Stomach (tissue), 9 donors: ENCODE data around the gene RTN4RL1. TPM values are rescaled to one million over a fixed set of nuclear protein-coding genes. Genes with fewer than 3 reads are reported as not detected.

Source experiments
- DNase-seq, 2 donors: peaks; one replicate each; pipeline versions ENCODE4 v3.0.0 to v3.0.0-alpha.2; 2013 to 2019
- H3K27ac ChIP-seq, 5 donors: fragments of 200-600 bp in 4 of 5; sonication (generic) in 4 of 5; one replicate each; pipeline ENCODE4 v1.5.1; 2013 to 2019; ENCODE audit warnings: mild to moderate bottlenecking in 1 of 5, moderate library complexity in 1 of 5
- H3K27me3 ChIP-seq, 3 donors: fragments of 200-600 bp; sonication (generic); one replicate each; pipeline ENCODE4 v1.5.1; 2017 to 2019; ENCODE audit warnings: mixed run types in 1 of 3
- H3K36me3 ChIP-seq, 4 donors: fragments of 200-600 bp; sonication (generic); 1 replicate in 3 of 4; 2 replicates in 1 of 4; pipeline ENCODE4 v1.5.1; 2016 to 2019
- H3K4me1 ChIP-seq, 4 donors: fragments of 200-600 bp; sonication (generic); one replicate each; pipeline ENCODE4 v1.5.1; 2016 to 2019
- H3K4me3 ChIP-seq, 4 donors: fragments of 200-600 bp; sonication (generic) in 3 of 4; one replicate each; pipeline ENCODE4 v1.5.1; 2016 to 2019; ENCODE audit warnings: mild to moderate bottlenecking in 1 of 4
- H3K9me3 ChIP-seq, 4 donors: fragments of 200-600 bp; sonication (generic); one replicate each; pipeline ENCODE4 v1.5.1; 2016 to 2019
- EP300 ChIP-seq: sonication (generic); formaldehyde crosslinking; IDR thresholded peaks from one replicate; pipeline ENCODE4 v1.6.1; 2017; ENCODE audit warnings: antibody characterized with exemption
- POLR2A ChIP-seq, 4 donors: fragments of 450-650 bp; IDR thresholded peaks; one replicate each; pipeline ENCODE4 v1.6.1; 2016; ENCODE audit warnings: antibody characterized with exemption in 4 of 4, control low read depth in 2 of 4, mild to moderate bottlenecking in 1 of 4, moderate library complexity in 1 of 4
- POLR2AphosphoS5 ChIP-seq, 3 donors: sonication (generic); formaldehyde crosslinking; IDR thresholded peaks; one replicate each; pipeline ENCODE4 v1.6.1; 2016; ENCODE audit warnings: antibody characterized with exemption in 3 of 3
- WGBS, 5 donors: extraction: QIAGEN DNeasy Blood & Tissue Kit in 3 of 5; methylation state at CpG; one replicate each; pipeline versions ENCODE4 v1.1.5 to v1.1.7; 2013 to 2018; 5-methylcytosine and 5-hydroxymethylcytosine counted together
- intact Hi-C: fragments of 100-400 bp; cut with DNase I; formaldehyde crosslinking; loops from one replicate; pipeline ENCODE4 v1.15.1; 2023; ENCODE audit warnings: low total_unique reads
- polyA plus RNA-seq, 3 donors: library from polyadenylated mRNA; stranded (reverse); fragments of 200-250 nt; gene quantifications; one replicate each; pipeline ENCODE4 v1.2.3, GENCODE V29; 2013
- total RNA-seq, 5 donors: library from RNA; depleted of rRNA; stranded (reverse); fragments of >200 nt; gene quantifications; one replicate each; pipeline versions ENCODE4 v1.1.0 to v1.2.3, GENCODE V29; 2014 to 2016
- TF ChIP-seq, protein P1 (sequence below), 7 experiments: fragments of 450-650 bp in 4 of 7; fragments of 200-600 bp in 3 of 7; sonication (generic) in 3 of 7; IDR thresholded peaks; one replicate each; pipeline ENCODE4 v1.5.1; 2016 to 2019; ENCODE audit warnings: antibody characterized with exemption in 7 of 7, control low read depth in 2 of 7, mild to moderate bottlenecking in 1 of 7
- donor health status: healthy with polysubstance abuse.
- donor health status: Bipolar disorder and iron deficiency.
- donor health status: healthy.

The RTN4RL1 gene
- total and polyA plus RNA-seq, 8 donors: 0.50 to 0.92 (median 0.72) TPM; not detected in 4

DNA sequence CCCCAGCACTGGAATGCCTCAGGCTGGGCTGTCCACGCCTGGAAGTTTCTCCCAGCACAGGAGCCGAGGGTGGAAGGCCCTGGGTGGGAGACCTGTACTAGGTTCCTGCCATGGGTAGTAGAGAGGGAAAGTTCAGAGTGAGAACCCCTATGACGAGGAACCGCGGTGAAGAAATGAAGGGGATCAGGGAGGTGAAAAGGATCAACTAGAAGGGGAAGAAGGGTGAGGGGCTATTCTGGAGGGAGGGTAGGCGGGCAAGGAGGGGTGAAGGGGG lies 35.2 kb upstream of the RTN4RL1 start:
- intact Hi-C loops: no loop called here
- Histone ChIP-seq H3K27me3 (peaks cover 0 to 54% (median 38%) of the 10 kb centered on the region in 3 donors), H3K4me3 (no peak overlapping the region), H3K9me3 (no peaks in the 10 kb centered on the region), H3K27ac (peak overlapping the region; percentile 40 to 94 (median 90)), H3K36me3 (peaks cover 10 to 56% (median 46%) of the 10 kb centered on the region in 4 donors), H3K4me1 (peaks cover 66 to 100% (median 81%) of the 10 kb centered on the region in 4 donors)
- DNase-seq: no peak
- TF ChIP-seq, protein P1, sequence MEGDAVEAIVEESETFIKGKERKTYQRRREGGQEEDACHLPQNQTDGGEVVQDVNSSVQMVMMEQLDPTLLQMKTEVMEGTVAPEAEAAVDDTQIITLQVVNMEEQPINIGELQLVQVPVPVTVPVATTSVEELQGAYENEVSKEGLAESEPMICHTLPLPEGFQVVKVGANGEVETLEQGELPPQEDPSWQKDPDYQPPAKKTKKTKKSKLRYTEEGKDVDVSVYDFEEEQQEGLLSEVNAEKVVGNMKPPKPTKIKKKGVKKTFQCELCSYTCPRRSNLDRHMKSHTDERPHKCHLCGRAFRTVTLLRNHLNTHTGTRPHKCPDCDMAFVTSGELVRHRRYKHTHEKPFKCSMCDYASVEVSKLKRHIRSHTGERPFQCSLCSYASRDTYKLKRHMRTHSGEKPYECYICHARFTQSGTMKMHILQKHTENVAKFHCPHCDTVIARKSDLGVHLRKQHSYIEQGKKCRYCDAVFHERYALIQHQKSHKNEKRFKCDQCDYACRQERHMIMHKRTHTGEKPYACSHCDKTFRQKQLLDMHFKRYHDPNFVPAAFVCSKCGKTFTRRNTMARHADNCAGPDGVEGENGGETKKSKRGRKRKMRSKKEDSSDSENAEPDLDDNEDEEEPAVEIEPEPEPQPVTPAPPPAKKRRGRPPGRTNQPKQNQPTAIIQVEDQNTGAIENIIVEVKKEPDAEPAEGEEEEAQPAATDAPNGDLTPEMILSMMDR (IDR thresholded peaks at IDR 0.05): no peak
- no peak for TF ChIP-seq POLR2A (IDR thresholded peaks at IDR 0.05)
- no peak for TF ChIP-seq POLR2AphosphoS5 (IDR thresholded peaks at IDR 0.05)
- no peak for TF ChIP-seq EP300
- 75 to 91% (median 83%) methylated on average over 6 of the region's 6 CpGs for WGBS, 5 donors

DNA sequence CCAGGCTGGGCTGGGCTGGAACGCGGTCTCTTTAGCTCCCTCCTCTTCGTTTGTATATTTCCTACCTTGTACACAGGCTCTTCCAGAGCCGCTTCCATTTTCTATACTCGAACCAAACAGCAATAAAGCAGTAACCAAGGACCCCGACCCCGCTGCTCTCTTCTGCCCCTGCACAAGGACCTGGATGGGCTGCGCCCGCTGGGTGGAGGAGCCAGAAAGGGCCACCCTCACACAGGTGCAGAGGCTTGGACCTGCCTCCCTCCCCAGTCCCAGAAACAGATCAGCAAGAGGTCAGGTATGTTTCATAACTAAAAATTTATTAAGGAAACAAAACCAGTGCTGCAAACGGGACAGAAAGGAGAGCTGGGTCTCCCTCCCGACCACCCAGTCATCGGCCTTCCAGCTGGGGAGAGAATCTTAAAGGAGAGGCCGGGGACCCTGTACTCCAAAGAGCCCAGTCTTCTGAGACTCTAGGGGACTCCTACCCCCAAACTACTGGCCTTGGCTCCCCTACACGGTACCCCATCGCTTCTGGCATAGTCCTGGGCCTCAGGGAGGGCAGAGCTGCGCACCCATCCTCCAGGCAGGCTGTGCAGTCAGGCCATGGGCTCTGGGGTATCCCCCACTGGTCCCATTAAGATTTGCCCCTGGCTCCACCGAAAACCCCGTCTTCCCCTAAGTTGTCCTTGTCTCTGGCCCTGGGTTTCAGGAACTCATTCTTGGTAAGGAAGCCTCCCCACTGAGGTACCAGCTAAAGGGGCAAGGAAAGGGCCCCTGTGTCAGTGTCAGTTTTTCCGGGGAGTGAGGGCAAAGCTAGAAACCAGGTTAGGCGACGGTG lies 34.6 kb upstream of the RTN4RL1 start:
- H3K4me1 ChIP-seq: peaks cover 64 to 100% (median 81%) of the 10 kb centered on the region in 4 donors
- DNase-seq: peak in 1 of 2 donors; percentile 18
- H3K9me3 ChIP-seq: no peaks in the 10 kb centered on the region
- peak overlapping the region; percentile 40 to 94 (median 90) for H3K27ac ChIP-seq
- peaks cover 0 to 60% (median 44%) of the 10 kb centered on the region in 3 donors for H3K27me3 ChIP-seq
- intact Hi-C loops: loop anchor here (5.0 kb wide), 1 partner anchor 183 kb away; no protein-coding TSS in a partner anchor
- TF ChIP-seq POLR2AphosphoS5 (IDR thresholded peaks at IDR 0.05): no peak
- no peak for TF ChIP-seq POLR2A (IDR thresholded peaks at IDR 0.05)
- no peak for TF ChIP-seq EP300
- TF ChIP-seq, protein P1 (IDR thresholded peaks at IDR 0.05): no peak
- WGBS, 5 donors: 64 to 78% (median 70%) methylated on average over 18 to 21 of the region's 21 CpGs
- H3K36me3 ChIP-seq: peaks cover 7 to 51% (median 41%) of the 10 kb centered on the region in 4 donors
- H3K4me3 ChIP-seq: peak overlapping the region; percentile 27 to 69 (median 64)

DNA sequence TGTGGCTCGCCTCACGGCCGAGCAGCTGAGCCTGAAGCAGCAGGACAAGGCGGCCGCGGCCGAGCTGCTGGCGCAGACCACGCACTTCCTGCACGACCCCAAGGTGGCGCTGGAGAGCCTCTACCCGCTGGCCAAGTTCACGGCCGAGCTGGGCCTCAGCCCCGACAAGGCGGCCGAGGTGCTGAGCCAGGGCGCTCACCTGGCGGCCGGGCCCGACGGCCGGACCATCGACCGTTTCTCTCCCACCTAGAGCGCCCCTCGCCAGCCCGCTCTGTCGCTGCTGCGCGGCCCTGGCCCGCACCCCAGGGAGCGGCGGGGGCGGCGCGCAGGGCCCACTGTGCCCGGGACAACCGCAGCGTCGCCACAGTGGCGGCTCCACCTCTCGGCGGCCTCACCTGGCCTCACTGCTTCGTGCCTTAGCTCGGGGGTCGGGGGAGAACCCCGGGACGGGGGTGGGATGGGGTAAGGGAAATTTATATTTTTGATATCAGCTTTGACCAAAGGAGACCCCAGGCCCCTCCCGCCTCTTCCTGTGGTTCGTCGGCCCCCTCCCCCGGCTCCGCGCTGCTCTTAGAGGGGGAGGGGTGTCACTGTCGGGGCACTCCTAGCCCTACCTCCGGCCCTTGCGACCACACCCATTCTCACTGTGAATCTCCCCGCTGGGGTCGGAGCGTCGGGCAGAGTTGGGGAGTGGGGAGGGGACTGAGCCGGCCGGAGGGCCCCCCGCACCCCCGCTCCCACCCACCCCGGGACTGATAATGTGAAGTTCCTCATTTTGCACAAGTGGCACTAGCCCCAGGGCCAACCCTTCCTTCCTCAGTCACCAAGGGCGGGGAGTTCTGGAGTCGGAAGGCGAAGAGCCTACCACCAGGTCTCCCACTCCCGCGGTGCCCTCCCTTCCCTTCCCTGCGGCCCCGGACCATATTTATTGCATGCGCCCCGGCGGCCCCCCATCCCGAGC lies 33.7 kb upstream of the RTN4RL1 start:
- intact Hi-C loops: loop anchor here (5.0 kb wide), 1 partner anchor 183 kb away; no protein-coding TSS in a partner anchor
- Histone ChIP-seq H3K4me3 (peak overlapping the region; percentile 27 to 69 (median 64)), H3K9me3 (no peaks in the 10 kb centered on the region), H3K27ac (peak overlapping the region; percentile 64 to 94 (median 90)), H3K4me1 (peaks cover 69 to 100% (median 84%) of the 10 kb centered on the region in 4 donors), H3K27me3 (peaks cover 0 to 69% (median 52%) of the 10 kb centered on the region in 3 donors), H3K36me3 (peaks cover 4 to 42% (median 32%) of the 10 kb centered on the region in 4 donors)
- DNase-seq: peak; percentile 88 to 90
- WGBS, 5 donors: 11 to 31% (median 15%) methylated on average over 37 to 78 of the region's 78 CpGs
- TF ChIP-seq EP300 (no peak), POLR2AphosphoS5 (IDR thresholded peaks at IDR 0.05) (peak in 1 of 3 donors; percentile 52)
- TF ChIP-seq, protein P1 (IDR thresholded peaks at IDR 0.05): peak in 5 of 7 experiments; percentile 50 to 83 (median 66)
